GM19324 (cell line): ENCODE results near the gene KRT20.
"Not testable (repeated sequence)": the region's sequence is repeated elsewhere in the genome, so short reads cannot be mapped to it uniquely, and the experiment has no call there.

Experiments used
- ATAC-seq: cut with Tn5 transposase; IDR thresholded peaks from one replicate; pipeline ENCODE4 v1.9.1; 2021; ENCODE audit warnings: mild to moderate bottlenecking, moderate library complexity; ENCODE audit not compliant: unreplicated experiment, low FRiP score

Gene KRT20

GRCh38 chr17:40884708-40885512 lies at the start of gene KRT20:
KRT20 (minus strand) TSS chr17:40885242; CDS start chr17:40885185, 57 bp downstream.
- no peak for ATAC-seq

- ATAC-seq, result no peak
Measured at GRCh38 chr17:40932608-40933007, 47.6 kb upstream of the KRT20 start.

GRCh38 chr17:40931311-40931710 lies 46.3 kb upstream of the KRT20 start:
- ATAC-seq, result no peak

- ATAC-seq, result no peak
Measured at GRCh38 chr17:40926341-40926740, 41.3 kb upstream of the KRT20 start.

GRCh38 chr17:40922239-40922638 lies 37.2 kb upstream of the KRT20 start:
- ATAC-seq, result no peak

GRCh38 chr17:40921026-40921425 lies 36.0 kb upstream of the KRT20 start:
- ATAC-seq, result no peak

GRCh38 chr17:40917116-40917515 lies 32.1 kb upstream of the KRT20 start:
- ATAC-seq, result not testable (repeated sequence)

GRCh38 chr17:40916366-40916765 lies 31.3 kb upstream of the KRT20 start:
- no peak for ATAC-seq

GRCh38 chr17:40915721-40916256 lies 30.7 kb upstream of the KRT20 start:
- ATAC-seq, result no peak

GRCh38 chr17:40915199-40915661 lies 30.2 kb upstream of the KRT20 start:
- ATAC-seq, result no peak

- ATAC-seq, result no peak
Measured at GRCh38 chr17:40914075-40914855, 29.2 kb upstream of the KRT20 start.

- no peak for ATAC-seq
Measured at GRCh38 chr17:40912486-40913210, 27.6 kb upstream of the KRT20 start.

GRCh38 chr17:40910441-40910841 lies 25.4 kb upstream of the KRT20 start:
- no peak for ATAC-seq

- ATAC-seq, result no peak
Measured at GRCh38 chr17:40909755-40910154, 24.7 kb upstream of the KRT20 start.

GRCh38 chr17:40909351-40909750 lies 24.3 kb upstream of the KRT20 start:
- no peak for ATAC-seq

- ATAC-seq, result no peak
Measured at GRCh38 chr17:40906613-40907012, 21.6 kb upstream of the KRT20 start.

GRCh38 chr17:40905370-40905769 lies 20.3 kb upstream of the KRT20 start:
- ATAC-seq, result no peak

- no peak for ATAC-seq
Measured at GRCh38 chr17:40903129-40903847, 18.2 kb upstream of the KRT20 start.

GRCh38 chr17:40902498-40902897 lies 17.5 kb upstream of the KRT20 start:
- no peak for ATAC-seq

- no peak for ATAC-seq
Measured at GRCh38 chr17:40901981-40902474, 17.0 kb upstream of the KRT20 start.
